Mucosa of descending colon (tissue), 3 donors: ENCODE results near the gene ELK1. TPM values are rescaled to one million over a fixed set of nuclear protein-coding genes. Genes with fewer than 3 reads are reported as not detected.

ENCODE experiments used
- ATAC-seq: fragments of 200-7000 bp; cut with Tn5 transposase; one replicate; pipeline ENCODE4 v1.9.1; 2020; ENCODE audit warnings: mild to moderate bottlenecking, moderate library complexity
- DNase-seq, 3 donors: peaks; one replicate each; pipeline ENCODE4 v3.0.0-alpha.2; 2020
- H3K36me3 ChIP-seq: fragments of 200-600 bp; one replicate; pipeline ENCODE4 v1.8.0; 2021; ENCODE audit warnings: low read depth, mild to moderate bottlenecking
- H3K4me1 ChIP-seq: fragments of 200-600 bp; one replicate; pipeline ENCODE4 v1.8.0; 2021; ENCODE audit warnings: low read depth, mild to moderate bottlenecking
- H3K4me3 ChIP-seq: fragments of 200-600 bp; one replicate; pipeline ENCODE4 v1.8.0; 2021; ENCODE audit warnings: mild to moderate bottlenecking
- H3K9me3 ChIP-seq: fragments of 200-600 bp; one replicate; pipeline ENCODE4 v1.8.0; 2021; ENCODE audit warnings: mild to moderate bottlenecking
- CTCF ChIP-seq: fragments of 200-600 bp; IDR thresholded peaks from one replicate; pipeline ENCODE4 v1.8.0; 2022; ENCODE audit warnings: antibody characterized with exemption, mild to moderate bottlenecking
- intact Hi-C, 2 donors: fragments of 100-400 bp; cut with DNase I in 1 of 2; cut with micrococcal nuclease in 1 of 2; formaldehyde crosslinking; loops; one replicate each; pipeline versions ENCODE4 v1.11.0 to v1.11.1; 2022; cut with DNase I, micrococcal nuclease
- long read RNA-seq, 2 donors: library from polyadenylated mRNA; unstranded; transcript quantifications; one replicate each; pipeline ENCODE4 v2.0.0, GENCODE V29; 2019 to 2021
- total RNA-seq, 3 donors: library from RNA; stranded (reverse); fragmentation: NEBNext Ultra II Directional in 2 of 3; extraction: Animal tissue kit (Norgen Biotek cat#: 25700) in 2 of 3; gene quantifications; one replicate each; pipeline versions ENCODE4 v1.2.1 to v1.2.4, GENCODE V29; 2021 to 2023
- donor health status: DM: no; HTN: no; CAD: no; lungs with moderate emphysema.
- donor health status: DM: no; HTN: no; CAD: no.
- donor health status: DM: no; HTN: yes; CAD: no.

ELK1 gene
- 10 to 100 TPM; 24.5 to 28.2 (median 25.8) TPM for total RNA-seq
- long read RNA-seq, donor 1, partial matches to known transcripts = 9 of 16 reads
- long read RNA-seq, donor 1, other reads (novel, unspliced or antisense) = 1 of 16 reads
- long read RNA-seq, donor 2, partial matches to known transcripts = 2 of 3 reads
- long read RNA-seq, donor 2, other reads (novel, unspliced or antisense) = 1 of 3 reads

- intact Hi-C loops = no loop called here
- H3K4me3 ChIP-seq = peak within 1 kb of the TSS; percentile 30
Observed at GRCh38 chrX:47650164-47651042, at the start of gene ELK1. ELK1 (minus strand) TSS chrX:47650563; CDS start chrX:47641441, 9,122 bp downstream.

GRCh38 chrX:47697181-47697580 lies 46.8 kb upstream of the ELK1 start:
- intact Hi-C loops = no loop called here
- no peaks in the 10 kb centered on the region for H3K4me1 ChIP-seq
- no peak for TF ChIP-seq CTCF
- H3K9me3 ChIP-seq = no peaks in the 10 kb centered on the region
- DNase-seq = peak in 1 of 3 donors; percentile 5
- no peaks in the 10 kb centered on the region for H3K36me3 ChIP-seq
- no peak overlapping the region for H3K4me3 ChIP-seq
- peak; percentile 78 for ATAC-seq

More at GRCh38 chrX:47650164-47651042, at the start of gene ELK1:
- no peaks in the 10 kb centered on the region for H3K9me3 ChIP-seq
- no peaks in the 10 kb centered on the region for H3K4me1 ChIP-seq
- no peak for TF ChIP-seq CTCF
- ATAC-seq (peak; percentile 94), DNase-seq (peak; percentile 89 to 96 (median 91))
- no peaks in the 10 kb centered on the region for H3K36me3 ChIP-seq

GRCh38 chrX:47690175-47690574 lies 39.8 kb upstream of the ELK1 start:
- Histone ChIP-seq H3K36me3 (no peaks in the 10 kb centered on the region), H3K4me1 (no peaks in the 10 kb centered on the region), H3K9me3 (no peaks in the 10 kb centered on the region), H3K4me3 (no peak overlapping the region)
- ATAC-seq (no peak), DNase-seq (no peak)
- intact Hi-C loops = no loop called here
- TF ChIP-seq CTCF = no peak

- Histone ChIP-seq H3K9me3 (no peaks in the 10 kb centered on the region), H3K36me3 (no peaks in the 10 kb centered on the region), H3K4me3 (no peak overlapping the region), H3K4me1 (no peaks in the 10 kb centered on the region)
- intact Hi-C loops = no loop called here
- no peak for TF ChIP-seq CTCF
- ATAC-seq (no peak), DNase-seq (no peak)
Observed at GRCh38 chrX:47687263-47687662, 36.9 kb upstream of the ELK1 start.

- no peak for TF ChIP-seq CTCF
- no peaks in the 10 kb centered on the region for H3K4me1 ChIP-seq
- no peaks in the 10 kb centered on the region for H3K36me3 ChIP-seq
- H3K4me3 ChIP-seq = no peak overlapping the region
- intact Hi-C loops = no loop called here
- DNase-seq = no peak
- H3K9me3 ChIP-seq = no peaks in the 10 kb centered on the region
- no peak for ATAC-seq
Observed at GRCh38 chrX:47683829-47684205, 33.5 kb upstream of the ELK1 start.
